SHP77 treated with DMSO at 0.1 percent for 48 hours (cell line): ENCODE results near the gene SGPP1.
"Not testable (repeated sequence)": the region's sequence is repeated elsewhere in the genome, so short reads cannot be mapped to it uniquely, and the experiment has no call there.

Experiments
- DNase-seq: peaks from one replicate; lab custom pipeline; 2025; lab: John Stamatoyannopoulos, UW

SGPP1 gene

DNA sequence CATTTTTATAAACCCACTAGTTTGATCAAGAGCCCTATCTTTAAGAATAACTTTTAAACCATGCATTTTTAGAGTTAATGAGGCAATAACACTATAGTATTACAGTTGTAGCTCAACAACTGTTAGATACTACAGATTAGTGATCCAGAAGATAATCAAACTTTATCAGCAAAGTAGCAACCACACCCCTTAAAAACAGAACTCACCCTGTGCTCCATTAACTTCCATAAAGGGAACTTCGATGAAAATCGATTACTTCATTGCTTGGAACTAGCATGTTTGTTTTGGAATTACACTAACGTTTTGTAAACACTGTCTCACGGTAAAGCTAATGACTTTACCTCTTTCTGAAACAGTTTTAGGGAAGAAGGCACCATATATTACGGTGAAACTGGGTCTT lies 1.4 kb downstream of the SGPP1 start:
- no peak for DNase-seq

DNA sequence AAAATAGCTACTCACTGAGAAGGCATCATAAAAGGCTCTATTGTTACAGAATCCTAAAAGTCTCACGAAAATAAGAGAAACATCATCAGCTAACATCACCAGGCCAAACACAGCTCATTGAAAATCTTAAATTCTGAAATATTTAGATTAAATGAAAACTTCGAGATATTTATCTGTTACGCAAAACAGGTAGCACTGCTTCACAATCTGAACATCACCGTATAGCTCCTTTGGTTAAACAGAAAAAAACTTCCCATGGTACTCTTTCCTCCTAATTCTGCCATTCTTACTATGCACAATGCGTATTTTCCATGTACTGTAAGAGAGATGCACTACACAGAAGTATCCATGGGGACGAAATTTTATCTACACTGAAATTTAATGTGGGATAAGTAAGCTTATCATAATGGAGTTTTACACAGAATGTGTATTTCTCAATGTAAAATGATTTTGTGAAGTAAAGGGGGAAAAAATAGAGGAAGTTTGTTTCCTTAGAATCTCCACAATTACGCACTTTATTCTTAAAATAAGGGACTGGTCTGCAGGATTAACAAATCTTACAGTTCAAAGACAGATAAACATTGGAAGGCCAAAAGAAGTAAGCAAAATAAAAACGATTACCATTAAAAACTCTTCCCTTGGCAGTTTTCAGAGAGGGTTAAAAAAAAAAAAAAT lies 1.9 kb downstream of the SGPP1 start:
- DNase-seq: no peak

DNA sequence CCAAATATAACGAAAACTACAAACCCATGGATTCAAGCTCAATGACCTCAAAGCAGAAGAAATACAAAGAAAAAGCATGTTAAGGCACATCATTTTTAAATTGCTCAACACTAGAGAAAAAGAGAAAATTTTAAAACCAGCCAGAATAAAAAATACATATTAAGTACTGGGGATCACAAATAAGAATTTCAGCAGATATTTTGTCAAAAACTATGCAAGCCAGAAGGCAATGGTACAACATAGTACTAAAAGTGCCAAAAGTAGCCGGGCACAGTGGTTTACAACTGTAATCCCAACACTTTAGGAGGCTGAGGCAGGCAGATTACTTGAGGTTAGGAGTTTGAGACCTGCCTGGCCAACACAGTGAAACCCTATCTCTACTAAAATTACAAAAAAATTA lies 10.2 kb downstream of the SGPP1 start:
- no peak for DNase-seq

DNA sequence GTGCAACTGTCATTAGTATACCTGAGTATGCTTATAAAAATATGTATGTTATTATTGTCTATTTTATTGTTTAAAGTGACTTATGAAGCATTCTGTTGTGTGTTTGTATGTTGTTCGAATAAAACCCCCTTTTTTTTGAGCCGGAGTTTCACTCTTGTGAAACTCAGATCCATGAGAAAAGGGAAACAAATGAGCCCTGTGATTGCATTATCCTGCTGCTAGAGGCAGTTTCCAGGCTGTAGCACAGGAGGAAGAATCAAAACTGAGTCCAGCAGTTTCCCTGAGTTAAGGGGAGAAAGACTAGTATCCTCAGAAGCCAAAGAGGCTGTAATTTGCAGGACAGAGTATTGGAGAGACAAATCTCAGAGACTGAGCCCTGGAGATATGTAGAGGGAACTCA lies 12.5 kb downstream of the SGPP1 start:
- DNase-seq: no peak

DNA sequence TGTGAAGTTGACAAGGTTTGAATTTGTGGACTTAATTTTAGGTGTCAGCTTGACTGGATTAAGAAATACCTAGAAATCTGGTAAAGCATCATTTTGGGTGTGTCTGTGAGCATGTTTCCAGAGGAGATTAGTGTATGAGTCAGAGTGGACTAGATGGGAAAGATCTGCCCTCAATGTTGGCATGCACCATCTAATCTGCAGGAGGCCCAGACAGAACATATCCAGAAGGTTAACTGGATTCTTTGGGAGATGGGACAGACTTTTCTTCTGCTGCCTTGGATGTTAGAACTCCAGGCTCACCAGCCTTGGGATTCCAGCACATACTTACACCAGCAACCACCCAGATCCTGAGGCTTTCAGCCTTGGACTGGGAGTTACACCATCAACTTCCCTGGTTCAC lies 14.1 kb downstream of the SGPP1 start:
- no peak for DNase-seq

DNA sequence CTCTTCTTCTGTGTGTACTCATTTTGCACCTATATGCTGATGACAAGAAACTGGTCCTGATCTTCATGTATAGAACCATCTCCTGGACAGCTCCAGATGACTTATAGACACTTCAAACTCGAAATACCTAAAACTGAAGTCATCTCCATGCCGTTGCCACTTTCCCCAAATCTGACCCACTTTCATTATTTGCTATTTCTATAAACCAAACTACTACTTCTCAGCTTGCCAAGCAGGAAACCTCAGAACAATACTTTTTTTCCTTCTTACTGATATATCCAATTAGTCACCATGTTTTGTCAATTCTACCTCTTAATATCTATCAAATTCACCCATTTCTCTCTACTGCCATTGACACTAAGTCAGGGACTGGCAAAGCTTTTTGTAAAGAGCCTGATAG lies 14.8 kb downstream of the SGPP1 start:
- DNase-seq: no peak

DNA sequence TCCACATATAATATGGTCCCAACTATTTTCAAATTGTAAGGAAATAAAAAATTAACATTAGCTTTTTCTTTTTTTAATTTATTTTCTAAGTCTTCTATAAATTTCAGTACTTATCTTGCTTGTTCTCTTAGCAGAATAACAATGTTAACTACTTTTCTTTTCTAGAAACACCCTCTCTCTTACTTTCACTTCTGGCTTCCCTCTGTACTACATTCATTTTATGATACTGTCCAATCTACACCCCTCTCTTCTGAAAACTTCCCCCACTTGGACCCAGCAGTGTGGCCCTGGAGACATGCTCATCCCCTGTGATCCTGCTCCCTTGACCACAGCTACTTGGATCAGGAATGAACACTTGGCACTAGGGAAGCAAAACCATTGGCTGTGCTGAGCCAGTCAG lies 15.7 kb downstream of the SGPP1 start:
- DNase-seq: no peak

DNA sequence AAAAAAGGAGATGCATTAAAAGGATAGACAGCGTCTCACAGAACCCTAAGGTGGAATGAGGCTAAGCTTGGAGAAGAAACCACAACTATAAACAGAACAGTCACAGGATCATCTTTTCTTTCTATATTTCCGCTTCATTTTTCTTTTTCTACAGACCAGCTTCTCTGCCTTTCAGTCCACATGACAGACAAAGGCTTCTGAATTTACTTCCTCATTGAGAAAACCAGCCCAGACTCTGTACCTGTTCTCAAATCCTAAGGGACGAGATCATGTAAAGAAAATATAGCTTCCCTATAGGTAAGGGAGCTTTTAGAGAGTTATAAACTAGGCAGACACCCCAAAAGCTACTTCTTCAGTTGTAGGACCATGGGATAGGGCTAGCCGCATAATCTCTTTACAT lies 17.4 kb downstream of the SGPP1 start:
- DNase-seq: no peak

DNA sequence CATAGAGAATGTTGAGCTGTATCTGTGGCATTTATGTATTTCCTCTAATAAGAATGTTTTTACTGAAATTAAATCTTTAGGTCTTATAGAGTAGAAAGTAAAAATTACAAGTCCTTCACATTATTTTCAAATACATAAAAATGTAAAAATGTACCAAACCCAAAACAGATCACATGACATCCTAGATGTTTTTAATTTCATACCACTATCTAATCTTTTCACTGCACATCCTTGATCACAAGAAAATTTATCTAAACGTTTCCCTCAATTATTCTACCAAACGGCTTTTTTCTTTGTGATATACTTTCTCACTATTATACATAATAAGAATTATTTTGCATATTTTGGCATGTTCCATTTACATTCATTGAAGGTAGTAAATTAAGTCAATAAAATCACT lies 18.3 kb downstream of the SGPP1 start:
- no peak for DNase-seq

DNA sequence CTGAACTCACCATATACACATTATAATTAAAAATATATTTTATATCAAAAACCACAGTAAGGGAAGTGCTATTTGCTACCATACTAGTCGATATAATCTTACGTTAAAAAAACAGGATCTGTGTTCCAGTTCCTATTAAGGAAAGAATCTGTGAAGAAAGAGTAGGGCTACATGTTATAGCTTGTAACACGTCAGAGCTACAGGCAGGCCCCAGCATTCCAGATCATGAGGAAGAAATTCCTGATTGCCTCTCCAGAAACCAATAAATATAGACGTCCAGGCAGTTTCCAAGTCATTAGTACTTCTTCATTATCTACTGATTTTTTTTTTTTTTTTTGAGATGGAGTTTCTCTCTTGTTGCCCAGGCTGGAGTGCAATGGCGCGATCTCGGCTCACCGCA lies 20.6 kb downstream of the SGPP1 start:
- DNase-seq: no peak

DNA sequence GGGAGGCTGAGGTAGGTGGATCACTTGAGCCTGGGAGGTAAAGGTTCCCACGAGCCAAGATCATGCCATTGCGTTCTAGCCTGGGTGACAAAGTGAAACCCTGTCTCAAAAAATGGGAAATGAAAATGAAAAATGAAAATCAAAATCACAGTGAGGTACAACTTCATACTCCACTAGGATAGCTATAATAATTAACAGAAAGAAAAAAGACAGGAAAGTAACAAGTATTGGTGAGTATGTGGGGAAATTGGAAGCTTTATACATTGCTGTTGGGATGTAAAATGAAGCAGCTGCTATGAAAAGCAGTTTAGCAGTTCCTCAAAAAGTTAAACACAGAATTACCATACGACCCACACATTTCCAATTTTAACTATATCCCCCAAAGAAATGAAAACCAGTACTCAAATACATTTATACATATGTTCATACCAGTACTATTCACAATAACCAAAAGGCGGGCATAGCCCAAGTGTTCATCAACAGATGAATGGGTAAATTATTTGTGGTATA lies 22.2 kb downstream of the SGPP1 start:
- no peak for DNase-seq

DNA sequence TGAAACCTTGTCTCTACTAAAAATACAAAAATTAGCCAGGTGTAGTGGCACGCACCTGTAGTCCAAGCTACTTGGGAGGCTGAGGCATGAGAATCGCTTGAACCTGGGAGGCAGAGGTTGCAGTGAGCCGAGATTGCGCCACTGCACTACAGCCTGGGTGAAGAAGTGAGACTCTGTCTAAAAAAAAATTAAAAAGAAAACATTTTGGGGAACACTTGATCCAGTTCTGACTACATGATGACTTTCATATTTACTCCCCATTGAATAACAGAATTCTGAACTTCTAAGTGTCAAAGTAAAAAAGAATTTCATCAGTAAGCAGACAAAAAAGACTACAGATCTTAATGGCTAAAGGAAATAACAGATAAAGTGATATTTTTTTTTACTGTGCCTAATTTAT lies 25.3 kb downstream of the SGPP1 start:
- DNase-seq: not testable (repeated sequence)

DNA sequence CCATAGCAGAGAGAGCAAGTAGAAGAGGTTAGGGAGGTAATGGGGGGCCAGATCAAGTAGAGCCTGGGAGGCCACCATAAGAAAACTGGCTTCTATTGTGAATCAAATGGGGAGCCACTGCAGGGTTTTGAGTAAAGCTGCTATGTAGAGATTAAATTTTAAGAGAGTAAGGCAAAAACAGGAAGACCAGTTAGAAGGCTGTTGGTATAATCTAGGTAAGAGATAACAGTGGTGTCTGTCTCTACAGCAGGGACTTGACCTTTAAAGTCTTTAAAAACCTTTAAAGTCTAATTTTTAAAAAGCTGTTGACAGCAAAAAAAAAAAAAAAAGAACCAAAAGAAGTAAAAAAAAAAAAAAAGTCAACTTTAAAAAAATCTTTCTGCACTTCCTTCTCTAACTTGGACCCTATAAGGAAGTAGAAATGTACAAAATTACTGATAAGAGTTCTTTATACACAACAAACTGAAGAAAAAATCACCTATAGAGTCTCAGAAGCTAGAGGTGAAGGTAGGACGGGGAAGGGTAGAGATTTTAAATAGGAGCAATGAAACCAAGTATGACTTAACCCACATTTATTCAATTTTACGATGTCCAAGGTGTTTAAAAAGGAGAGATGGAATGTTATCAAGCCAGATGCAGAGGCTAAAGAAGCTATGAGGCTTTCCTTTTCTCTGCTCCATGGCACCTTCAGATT lies 26.1 kb downstream of the SGPP1 start:
- DNase-seq: no peak

DNA sequence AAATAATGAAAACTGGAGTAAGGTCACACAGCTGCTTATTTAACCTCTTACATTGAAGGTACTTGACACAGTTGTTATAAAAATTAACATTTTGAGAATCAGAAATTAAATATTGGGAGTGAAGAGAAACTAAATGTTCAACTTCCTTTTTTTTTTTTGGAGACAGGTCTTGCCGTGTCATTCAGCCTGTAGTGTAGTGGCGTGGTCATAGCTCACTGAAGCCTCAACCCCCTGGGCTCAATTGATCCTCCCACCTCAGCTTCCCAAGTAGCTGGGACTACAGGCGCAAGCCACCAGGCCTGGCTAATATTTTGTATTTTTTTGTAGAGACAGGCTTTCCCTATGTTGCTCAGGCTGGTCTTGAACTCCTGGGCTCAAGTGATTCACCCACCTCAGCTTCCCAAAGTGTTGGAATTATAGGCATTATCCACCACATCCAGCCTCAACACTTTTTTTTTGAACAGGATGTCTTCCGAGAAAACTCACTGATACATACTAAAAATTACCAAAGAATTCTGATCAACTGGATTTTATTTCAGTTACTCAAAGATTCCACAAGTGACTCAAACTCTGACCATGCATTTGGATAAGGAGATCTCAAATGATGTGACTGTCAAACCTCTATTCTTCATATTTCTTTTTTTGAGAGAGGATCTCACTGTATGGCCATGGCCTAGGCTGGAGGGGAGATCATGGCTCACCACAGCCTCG lies 35.4 kb downstream of the SGPP1 start:
- no peak for DNase-seq

DNA sequence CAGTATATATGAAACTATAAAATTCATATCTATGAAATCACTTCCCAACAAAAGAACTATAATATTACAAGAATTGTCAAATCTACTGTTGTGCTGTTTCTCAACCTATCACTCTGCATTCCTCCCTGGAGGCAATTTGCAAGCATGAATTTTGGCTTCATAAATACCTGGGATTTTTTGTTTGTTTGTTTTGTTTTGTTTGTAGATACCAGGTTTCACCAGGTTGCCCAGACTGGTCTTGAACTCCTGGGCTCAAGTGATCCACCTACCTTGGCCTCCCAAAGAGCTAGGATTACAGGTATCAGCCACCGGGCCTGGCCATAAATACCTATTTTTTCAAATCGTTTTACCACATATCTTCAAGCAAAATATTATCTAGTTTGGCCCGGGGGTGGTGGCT lies 38.7 kb downstream of the SGPP1 start:
- no peak for DNase-seq

DNA sequence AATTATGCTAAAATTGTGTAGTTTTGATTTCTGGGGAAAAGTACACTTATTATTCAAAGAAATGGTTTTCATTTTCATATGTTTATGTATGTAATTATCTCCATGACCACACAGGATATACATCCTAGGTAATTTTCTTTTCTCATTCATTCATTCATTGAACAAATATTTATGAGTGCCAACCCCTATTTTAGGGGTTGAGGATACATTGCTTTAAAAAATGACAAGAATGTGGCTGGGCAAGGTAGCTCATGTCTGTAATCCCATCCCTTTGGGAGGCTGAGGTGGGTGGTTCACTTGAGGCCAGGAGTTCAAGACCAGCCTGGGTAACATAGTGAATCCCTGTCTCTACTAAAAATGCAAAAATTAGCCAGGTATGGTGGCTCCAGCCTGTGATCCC lies 40.9 kb downstream of the SGPP1 start:
- no peak for DNase-seq

DNA sequence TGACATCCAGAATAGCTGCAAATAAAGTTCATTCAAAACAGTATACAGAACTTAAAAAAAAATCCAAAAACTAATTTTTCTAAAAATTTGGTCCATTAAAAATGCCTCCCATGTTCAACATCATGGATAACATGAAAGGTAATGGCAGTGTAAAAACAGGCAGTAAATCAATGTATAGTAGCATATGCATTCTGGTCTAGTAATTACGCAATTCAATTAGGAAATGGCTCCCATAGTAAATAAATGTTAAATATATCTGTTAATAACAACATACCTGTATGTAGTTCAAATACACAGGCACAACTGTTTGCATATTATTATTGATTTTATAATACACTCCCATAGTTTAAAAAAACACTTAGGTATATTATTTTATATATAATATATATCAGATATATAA lies 42.5 kb downstream of the SGPP1 start:
- no peak for DNase-seq

DNA sequence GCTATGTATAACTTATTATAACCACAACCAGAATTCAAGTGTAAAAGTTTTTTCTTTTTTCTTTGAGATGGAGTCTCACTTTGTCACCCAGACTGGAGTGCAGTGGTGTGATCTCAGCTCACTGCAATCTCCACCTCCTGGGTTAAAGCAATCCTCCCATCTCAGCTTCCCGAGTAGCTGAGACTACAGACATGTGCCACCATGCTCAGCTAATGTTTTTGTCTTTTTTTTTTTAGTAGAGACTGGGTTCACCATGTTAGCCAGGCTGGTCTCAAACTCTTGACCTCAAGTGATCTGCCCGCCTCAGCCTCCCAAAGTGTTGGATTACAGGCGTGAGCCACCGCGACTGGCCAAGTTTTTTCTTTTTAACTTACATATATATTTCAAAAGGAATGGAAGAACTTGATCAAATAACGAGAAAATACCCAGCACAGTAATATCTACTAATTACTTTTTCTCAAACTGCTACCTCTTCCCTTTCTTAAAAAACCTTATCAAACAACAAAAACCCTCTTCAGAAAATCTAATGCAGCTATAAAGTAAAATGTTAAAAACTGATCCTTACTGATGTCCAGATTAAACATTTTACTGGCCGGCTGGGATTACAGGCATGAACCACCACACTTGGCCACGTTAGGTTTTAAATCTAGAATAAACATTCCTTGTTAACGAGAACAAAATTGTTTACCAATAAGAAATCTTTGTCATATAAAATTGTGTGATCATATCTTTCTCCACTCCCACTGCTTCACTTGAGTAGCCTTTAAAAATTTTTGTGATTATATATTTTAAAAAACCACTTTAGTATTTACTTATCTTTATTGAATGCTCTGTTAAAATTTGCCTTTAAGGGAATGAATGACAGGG lies 44.9 kb downstream of the SGPP1 start:
- no peak for DNase-seq

DNA sequence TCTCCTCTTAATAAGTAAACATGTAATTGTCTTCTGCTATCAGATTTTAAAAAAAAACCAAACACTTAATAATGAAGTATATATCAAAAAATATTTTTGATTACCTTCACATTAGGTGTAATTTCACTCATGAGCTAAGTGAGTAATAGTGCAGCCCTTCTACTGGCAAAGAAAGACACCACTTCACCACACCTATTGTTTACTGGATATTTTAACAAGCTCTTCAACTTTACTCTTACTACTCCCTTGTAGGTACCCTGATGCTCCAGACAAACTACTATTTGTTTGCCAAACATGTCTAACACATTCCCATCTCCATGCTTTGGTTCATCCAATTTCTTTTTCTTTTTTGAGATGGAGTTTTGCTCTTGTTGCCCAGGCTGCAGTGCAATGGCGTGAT lies 49.3 kb downstream of the SGPP1 start:
- no peak for DNase-seq

DNA sequence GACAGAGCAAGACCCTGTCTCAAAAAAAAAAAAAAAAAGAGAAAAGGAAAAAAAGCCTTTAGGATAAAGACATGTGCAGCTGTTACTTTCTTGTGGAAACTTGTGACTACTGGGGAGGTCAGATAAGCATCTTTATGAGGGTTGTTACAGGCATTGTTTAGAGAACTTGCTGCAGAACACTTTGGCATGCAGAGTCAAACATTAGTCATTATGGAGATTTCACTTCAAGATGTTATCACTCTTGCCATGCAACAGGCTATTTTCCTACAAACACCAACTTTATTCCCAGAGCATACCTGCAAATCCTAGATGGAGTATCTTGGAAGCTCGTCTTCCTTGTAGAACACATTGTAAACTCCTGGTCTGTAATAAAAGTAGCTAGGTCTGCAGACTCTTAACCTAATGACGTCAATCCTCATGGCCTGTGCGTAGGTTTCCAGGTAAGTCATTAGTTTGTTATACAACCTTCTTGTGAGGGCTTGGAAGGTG lies 49.9 kb downstream of the SGPP1 start:
- no peak for DNase-seq

DNA sequence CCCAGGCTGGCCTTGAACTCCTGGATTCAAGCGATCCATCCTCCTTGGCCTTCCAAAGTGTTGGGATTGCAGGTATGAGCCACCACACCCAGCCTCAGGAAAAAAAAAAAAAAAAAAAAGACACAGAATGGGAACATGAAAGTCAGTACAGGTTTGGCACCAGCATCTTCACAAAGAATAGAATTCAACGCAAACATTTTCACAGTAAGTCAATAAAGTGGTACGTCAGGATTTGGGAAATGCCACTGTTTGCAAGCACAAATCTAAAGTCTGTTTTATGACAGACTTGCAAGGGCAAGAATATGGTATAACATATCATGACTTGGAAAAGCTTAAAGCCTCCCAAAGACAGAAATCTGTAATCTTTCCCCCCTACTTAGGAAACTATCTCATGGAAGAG lies 51.2 kb downstream of the SGPP1 start:
- no peak for DNase-seq

DNA sequence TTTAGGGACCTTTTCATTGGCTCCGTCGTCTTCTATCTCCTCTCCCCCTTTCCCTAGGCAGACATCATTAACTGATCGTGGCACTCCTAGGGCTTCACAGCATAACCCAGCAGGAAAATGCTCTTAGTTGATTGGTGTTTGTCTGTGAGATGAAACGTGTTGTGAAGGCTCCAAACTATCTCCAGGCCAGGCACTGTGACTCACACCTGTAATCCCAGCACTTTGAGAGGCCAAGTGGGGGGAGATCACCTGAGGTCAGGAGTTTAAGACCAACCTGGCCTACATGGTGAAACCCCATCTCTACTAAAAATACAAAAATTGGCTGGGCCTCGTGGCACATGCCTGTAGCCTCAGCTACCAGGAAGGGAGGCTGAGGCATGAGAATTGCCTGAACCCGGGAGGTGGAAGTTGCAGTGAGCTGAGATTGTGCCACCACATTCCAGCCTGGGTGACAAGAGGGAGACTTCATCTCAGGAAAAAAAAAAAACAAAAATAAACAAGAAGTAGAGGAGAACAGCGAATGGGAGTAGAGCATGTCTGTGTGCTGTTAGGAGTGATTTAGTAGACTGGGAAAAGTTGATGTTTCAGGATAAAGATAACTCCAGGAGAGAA lies 53.9 kb downstream of the SGPP1 start:
- no peak for DNase-seq
